ENCODE data around the gene RNU6-1. TPM values are rescaled to one million over a fixed set of nuclear protein-coding genes. Genes with fewer than 3 reads are reported as not detected.

Gene RNU6-1
- total RNA-seq, 1 donor from 2014 or later: not detected

- Histone ChIP-seq H3K36me3 (no peaks in the 10 kb centered on the region), H3K4me3 (peak overlapping the region; percentile 45), H3K27me3 (peaks cover 51% of the 10 kb centered on the region), H3K9me3 (no peaks in the 10 kb centered on the region), H3K4me1 (peaks cover 53% of the 10 kb centered on the region), H3K27ac (no peak overlapping the region)
- intact Hi-C loops (cut with DNase I): loop anchor here (10.0 kb wide), 2 partner anchors 311 to 891 kb away; partner anchors contain the start of gene C15orf61
- DNase-seq (no peak), ATAC-seq (no peak)
- TF ChIP-seq CTCF (IDR thresholded peaks at IDR 0.05): no peak
Observed at GRCh38 chr15:67836134-67836455, 3.8 kb downstream of the RNU6-1 start.

DNA sequence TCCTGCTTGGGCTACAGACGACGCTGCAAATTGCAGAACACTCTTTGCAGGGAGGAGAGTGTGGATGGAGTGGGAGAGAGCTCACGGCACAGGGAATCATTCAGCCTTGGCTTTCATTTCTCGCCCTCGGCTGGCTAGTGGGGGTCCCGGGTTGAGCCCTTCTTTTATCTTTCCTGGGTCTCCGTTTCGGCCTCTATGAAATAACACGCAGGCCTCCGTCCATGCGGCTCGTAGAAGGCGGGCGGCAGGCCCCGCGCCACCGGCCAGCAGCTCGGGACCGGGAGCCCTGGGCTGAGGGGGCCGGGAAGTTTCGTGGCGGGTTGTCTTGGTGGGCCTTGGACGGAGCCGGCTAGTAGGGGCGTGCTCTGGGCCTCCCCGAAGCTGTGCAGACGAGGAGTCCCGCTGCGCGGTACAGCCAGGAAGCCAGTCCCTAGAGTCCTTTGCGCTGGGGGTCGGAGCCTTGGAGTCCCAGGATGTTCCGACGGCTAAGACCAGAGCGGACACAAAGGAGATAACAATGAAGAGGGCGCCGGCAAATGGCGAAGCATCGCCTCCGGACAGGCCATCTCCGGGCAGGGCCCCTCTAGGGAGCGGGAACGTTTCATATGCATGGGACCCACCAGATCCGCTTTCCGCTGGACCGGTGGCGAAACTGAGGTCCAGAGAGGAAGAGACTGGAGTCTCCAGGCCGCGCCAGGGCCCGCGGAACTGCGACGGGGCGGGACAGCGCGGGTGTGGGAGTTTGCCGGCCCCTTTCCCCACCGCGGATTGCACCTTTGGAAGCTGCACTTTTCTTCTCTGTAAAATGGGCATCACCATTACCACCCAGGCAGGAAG is 4.3 kb downstream of the RNU6-1 start:
- Histone ChIP-seq H3K4me1 (peaks cover 50% of the 10 kb centered on the region), H3K4me3 (peak overlapping the region; percentile 45), H3K36me3 (no peaks in the 10 kb centered on the region), H3K27me3 (peaks cover 57% of the 10 kb centered on the region), H3K27ac (no peak overlapping the region), H3K9me3 (no peaks in the 10 kb centered on the region)
- intact Hi-C loops (cut with DNase I): loop anchor here (10.0 kb wide), 2 partner anchors 311 to 891 kb away; partner anchors contain the start of gene C15orf61
- no peak for ATAC-seq
- no peak for DNase-seq
- no peak for TF ChIP-seq CTCF (IDR thresholded peaks at IDR 0.05)

DNA sequence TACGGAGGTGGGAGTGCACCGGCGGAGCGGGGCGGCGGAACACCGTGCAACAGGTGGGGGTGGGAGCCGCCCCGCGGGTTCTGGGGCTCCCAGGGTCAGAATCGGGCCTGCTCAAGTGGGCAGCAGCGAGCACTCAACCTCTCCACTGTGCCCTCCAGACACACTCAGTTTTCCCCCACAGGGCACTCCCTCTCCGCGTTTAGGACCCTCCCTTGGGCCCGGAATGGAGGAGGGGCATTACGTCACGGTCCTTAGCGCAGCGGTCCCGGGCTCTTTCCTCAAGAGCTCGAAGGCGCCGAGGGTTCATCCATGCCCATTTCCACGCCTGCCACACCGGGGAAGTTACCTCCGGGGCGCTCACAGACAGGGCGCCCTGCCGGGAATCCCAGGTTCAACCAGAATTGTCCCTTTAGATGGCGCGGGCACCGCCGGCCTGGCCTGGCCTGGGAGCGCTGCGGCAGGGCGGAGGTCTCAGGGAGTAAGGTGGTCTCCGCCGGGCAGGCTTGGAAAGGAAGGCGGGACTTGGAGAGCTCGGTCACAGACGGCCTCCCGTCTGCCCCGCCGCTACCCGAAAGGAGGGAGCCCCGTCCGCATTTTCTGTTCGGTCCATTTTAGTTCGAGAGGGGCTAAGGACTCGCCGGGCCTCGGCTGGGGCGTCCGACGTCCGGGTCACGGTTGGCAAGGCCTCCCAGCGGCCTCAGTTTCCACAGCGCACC is 5.1 kb downstream of the RNU6-1 start:
- H3K4me3 ChIP-seq: peak overlapping the region; percentile 45
- TF ChIP-seq CTCF (IDR thresholded peaks at IDR 0.05): no peak
- intact Hi-C loops (cut with DNase I): loop anchor here (5.0 to 10.0 kb wide), 3 partner anchors 310 to 890 kb away; partner anchors contain the start of gene C15orf61
- ATAC-seq (no peak), DNase-seq (no peak)
- H3K9me3 ChIP-seq: no peaks in the 10 kb centered on the region
- H3K27me3 ChIP-seq: peaks cover 65% of the 10 kb centered on the region
- peaks cover 50% of the 10 kb centered on the region for H3K4me1 ChIP-seq
- no peaks in the 10 kb centered on the region for H3K36me3 ChIP-seq
- no peak overlapping the region for H3K27ac ChIP-seq

GRCh38 chr15:67833710-67834511 is 5.9 kb downstream of the RNU6-1 start:
- intact Hi-C loops (cut with DNase I): loop anchor here (5.0 to 10.0 kb wide), 3 partner anchors 309 to 889 kb away; partner anchors contain the start of gene C15orf61
- peaks cover 73% of the 10 kb centered on the region for H3K27me3 ChIP-seq
- ATAC-seq (peak; percentile 36), DNase-seq (no peak)
- no peak overlapping the region for H3K27ac ChIP-seq
- no peaks in the 10 kb centered on the region for H3K36me3 ChIP-seq
- peaks cover 50% of the 10 kb centered on the region for H3K4me1 ChIP-seq
- peak overlapping the region; percentile 45 for H3K4me3 ChIP-seq
- TF ChIP-seq CTCF (IDR thresholded peaks at IDR 0.05): peak; percentile 46
- H3K9me3 ChIP-seq: no peaks in the 10 kb centered on the region

All from upper lobe of right lung (tissue), 1 donor.